VCaP (cell line): ENCODE results near the gene GRIK3.

Experiments
- H3K27ac ChIP-seq: fragments of 450-650 bp; 2 replicates; pipeline ENCODE4 v1.5.1; 2017
- TF ChIP-seq, protein P1 (sequence below): fragments of 450-650 bp; conservative IDR thresholded peaks from 2 replicates; pipeline ENCODE4 v1.5.1; 2017; ENCODE audit warnings: mild to moderate bottlenecking, moderate library complexity

Gene GRIK3

GRCh38 chr1:36866169-36866814 lies 168.0 kb downstream of the GRIK3 start:
- no peak overlapping the region for H3K27ac ChIP-seq
- TF ChIP-seq, protein P1, sequence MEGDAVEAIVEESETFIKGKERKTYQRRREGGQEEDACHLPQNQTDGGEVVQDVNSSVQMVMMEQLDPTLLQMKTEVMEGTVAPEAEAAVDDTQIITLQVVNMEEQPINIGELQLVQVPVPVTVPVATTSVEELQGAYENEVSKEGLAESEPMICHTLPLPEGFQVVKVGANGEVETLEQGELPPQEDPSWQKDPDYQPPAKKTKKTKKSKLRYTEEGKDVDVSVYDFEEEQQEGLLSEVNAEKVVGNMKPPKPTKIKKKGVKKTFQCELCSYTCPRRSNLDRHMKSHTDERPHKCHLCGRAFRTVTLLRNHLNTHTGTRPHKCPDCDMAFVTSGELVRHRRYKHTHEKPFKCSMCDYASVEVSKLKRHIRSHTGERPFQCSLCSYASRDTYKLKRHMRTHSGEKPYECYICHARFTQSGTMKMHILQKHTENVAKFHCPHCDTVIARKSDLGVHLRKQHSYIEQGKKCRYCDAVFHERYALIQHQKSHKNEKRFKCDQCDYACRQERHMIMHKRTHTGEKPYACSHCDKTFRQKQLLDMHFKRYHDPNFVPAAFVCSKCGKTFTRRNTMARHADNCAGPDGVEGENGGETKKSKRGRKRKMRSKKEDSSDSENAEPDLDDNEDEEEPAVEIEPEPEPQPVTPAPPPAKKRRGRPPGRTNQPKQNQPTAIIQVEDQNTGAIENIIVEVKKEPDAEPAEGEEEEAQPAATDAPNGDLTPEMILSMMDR = no peak

GRCh38 chr1:36865602-36865900 lies 168.8 kb downstream of the GRIK3 start:
- no peak overlapping the region for H3K27ac ChIP-seq
- TF ChIP-seq, protein P1 = no peak

DNA sequence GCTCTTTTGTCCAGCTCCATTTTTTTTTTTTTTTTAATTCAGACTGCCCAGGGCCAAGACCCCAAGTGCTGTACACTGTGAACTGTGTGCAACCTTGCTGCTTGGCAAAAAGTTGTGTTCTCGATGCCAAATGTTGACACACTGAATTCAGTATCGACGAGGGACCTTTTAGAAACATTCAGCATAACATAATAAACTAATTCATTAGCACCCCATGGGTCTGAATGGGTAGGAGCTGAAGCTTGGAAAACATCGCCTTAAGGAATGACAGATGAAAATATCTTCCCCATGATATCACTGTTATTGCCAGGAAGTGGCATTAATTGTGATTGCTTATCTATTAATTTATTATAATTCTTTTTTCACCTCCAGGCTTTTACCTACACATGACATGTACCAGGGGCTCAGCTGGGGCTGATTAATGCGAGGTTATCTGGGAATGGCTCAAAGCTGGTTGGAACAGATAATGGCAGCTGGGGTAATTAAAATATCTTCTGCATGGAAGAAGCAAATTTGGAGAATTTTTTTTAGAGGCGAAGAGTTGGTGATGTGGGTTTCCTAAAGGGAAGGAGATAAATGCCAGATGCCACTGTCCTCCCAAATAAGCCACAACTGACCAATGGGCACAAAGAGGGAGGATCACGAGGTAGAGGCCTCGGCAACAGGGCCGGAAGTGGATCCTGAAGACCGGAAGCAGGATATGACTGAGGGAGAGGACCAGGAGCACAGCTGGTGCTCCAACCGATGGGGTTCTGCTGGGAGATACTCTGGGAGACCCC lies 169.3 kb downstream of the GRIK3 start:
- H3K27ac ChIP-seq = no peak overlapping the region
- TF ChIP-seq, protein P1 = no peak

GRCh38 chr1:36864182-36864822 lies 170.0 kb downstream of the GRIK3 start:
- TF ChIP-seq, protein P1 = peak; percentile 27; the same call in 1 of the 2 replicates

DNA sequence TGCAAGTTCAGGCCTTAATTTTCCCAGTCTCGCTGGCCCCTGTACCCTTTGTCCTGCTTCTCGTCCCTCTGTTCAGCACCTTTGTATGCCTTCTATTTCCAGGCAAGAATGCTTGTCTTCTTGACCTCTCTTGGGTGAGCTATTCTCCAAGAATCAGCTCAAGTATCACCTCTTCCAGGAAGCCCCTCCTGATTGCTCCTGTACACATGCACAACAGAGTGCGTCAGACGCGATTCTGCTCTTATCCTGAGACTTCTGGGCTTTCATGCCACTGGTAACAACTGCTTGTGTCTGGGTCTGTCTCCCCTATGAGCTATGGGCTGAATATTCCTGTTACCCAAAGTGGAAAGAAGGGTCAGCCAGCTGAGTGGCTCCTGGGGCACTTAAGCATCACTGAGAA lies 170.8 kb downstream of the GRIK3 start:
- no peak overlapping the region for H3K27ac ChIP-seq

More at GRCh38 chr1:36864182-36864822, 170.0 kb downstream of the GRIK3 start:
- no peak overlapping the region for H3K27ac ChIP-seq

DNA sequence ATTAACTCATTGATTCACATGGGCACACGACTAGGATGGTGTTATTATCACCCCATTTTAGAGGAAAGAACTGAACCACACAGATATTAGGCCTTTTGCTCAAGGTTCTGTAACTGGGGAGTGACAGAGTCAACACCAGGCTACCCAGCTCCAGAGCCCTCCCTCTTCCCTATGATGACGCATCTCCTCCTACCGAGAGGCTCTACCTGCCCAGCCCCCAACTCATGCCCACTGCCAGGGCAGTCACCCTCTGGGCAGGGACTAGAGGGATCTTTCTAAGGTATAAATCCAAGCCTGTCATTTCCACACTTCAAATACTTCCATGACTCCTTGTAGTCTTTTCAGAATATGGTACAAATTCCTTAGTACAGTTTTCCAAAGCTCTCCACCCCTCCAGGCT lies 171.3 kb downstream of the GRIK3 start:
- H3K27ac ChIP-seq = no peak overlapping the region
- TF ChIP-seq, protein P1 = no peak

More for the DNA sequence above, 170.8 kb downstream of the GRIK3 start:
- TF ChIP-seq, protein P1 = no peak

DNA sequence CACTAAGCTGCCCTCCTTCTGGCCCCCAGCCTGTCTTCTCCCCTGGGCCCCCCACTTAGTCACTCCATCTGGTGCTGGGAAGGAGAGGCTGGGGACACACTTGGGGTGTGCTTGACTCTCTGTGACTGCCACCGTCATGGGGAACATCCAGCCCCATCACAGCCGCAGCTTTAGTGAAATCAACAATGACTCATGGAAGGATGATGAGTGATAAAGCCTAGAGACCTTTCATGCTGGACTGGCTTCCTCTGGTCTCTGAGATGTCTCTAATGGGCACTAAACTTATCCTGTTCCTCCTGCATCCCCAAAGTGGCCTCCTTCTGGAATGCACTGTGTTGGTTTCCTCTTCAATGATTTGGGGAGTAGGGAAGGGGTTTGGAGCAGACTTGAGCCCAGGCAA lies 172.9 kb downstream of the GRIK3 start:
- TF ChIP-seq, protein P1 = no peak
- no peak overlapping the region for H3K27ac ChIP-seq
